ENCODE measurements around the gene SFTPD.

DNA sequence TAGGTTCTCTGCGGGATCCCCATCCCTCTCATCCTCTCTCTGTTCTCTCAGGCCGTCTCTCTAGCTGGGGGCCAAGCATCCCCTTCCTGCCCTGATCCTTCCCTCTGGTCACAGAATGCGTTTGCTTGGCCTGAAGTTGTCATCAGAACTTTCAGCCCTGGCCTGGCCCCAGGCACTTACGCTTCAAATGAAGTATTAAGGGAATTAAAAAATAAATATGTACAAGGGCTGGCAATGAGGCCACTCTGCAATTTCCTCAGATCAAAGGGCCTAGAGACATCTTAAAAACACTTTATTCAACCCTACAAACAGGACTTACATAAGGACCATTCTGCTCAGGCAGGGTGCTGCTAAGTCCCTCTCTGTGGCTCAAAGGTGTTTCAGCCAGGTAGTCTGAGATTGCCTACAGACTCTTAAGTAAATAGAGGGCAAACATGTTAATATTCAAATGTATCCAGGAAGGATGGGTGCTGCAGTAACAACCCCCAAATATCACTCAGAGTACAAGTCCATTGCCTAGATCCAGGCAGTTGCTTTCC is 16.0 kb downstream of the SFTPD start:
- TF ChIP-seq POLR2A (IDR thresholded peaks at IDR 0.05) = no peak
- TF ChIP-seq, protein P1, sequence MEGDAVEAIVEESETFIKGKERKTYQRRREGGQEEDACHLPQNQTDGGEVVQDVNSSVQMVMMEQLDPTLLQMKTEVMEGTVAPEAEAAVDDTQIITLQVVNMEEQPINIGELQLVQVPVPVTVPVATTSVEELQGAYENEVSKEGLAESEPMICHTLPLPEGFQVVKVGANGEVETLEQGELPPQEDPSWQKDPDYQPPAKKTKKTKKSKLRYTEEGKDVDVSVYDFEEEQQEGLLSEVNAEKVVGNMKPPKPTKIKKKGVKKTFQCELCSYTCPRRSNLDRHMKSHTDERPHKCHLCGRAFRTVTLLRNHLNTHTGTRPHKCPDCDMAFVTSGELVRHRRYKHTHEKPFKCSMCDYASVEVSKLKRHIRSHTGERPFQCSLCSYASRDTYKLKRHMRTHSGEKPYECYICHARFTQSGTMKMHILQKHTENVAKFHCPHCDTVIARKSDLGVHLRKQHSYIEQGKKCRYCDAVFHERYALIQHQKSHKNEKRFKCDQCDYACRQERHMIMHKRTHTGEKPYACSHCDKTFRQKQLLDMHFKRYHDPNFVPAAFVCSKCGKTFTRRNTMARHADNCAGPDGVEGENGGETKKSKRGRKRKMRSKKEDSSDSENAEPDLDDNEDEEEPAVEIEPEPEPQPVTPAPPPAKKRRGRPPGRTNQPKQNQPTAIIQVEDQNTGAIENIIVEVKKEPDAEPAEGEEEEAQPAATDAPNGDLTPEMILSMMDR (IDR thresholded peaks at IDR 0.05) = no peak
